Erythroblast (primary cell): ENCODE data around the gene KCNMA1.

Experiments
- DNase-seq, 2 experiments: peaks; one replicate each; lab custom pipeline; 2025; lab: John Stamatoyannopoulos, UW
- GATA1 ChIP-seq: IDR thresholded peaks from 2 replicates; pipeline ENCODE4 v1.6.1; 2011; ENCODE audit warnings: low read depth, mild to moderate bottlenecking, control low read depth, low read length, moderate library complexity
- POLR2A ChIP-seq: IDR thresholded peaks from 2 replicates; pipeline ENCODE4 v1.6.1; 2011; ENCODE audit warnings: mild to moderate bottlenecking, low read length

The KCNMA1 gene

DNA sequence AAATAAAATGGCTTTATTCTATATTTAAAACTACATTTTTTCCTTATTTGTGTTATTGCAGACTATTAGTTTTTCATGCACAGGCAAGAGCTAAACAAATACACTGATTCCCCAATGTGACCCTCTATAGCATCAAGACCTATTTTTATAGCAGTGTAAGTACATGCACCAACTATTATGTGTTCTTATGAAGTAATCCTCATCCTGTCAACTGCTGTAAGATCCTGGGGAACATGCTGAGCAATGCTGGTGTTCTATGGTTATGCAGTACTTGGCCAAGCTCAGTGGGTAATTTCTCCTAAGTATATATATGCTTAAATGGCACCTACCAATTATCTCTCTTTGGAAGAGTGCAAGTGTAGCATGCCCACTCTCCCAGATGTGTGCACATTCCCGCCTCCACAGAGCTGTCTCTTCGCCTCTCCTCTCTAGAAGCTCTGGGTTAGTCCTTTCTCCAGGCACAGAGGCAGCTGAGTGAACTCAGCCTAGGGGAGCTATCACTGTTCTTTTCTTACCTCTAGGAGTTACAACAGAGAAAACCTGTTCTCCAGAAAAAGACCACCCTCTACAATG is 428.8 kb downstream of the KCNMA1 start:
- DNase-seq = no peak
- no peak for TF ChIP-seq POLR2A
- no peak for TF ChIP-seq GATA1

DNA sequence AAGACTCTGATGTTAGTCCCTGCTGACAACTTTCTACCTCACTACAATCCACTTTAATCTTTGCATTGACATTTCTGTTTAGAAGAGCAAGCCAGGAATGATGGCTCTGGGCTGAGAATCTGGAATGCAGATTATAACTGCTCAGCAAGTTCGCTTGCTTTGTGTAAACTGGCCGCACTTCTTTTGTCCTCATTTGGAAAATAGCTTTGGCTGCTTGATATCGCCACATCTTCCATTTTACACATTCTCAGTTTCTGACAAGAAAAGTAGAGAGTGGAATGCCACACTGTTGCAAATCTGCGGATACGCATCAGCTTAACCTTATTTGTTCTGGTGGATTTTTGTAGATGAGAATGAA is 429.8 kb downstream of the KCNMA1 start:
- DNase-seq = no peak
- TF ChIP-seq POLR2A = no peak
- TF ChIP-seq GATA1 = no peak

DNA sequence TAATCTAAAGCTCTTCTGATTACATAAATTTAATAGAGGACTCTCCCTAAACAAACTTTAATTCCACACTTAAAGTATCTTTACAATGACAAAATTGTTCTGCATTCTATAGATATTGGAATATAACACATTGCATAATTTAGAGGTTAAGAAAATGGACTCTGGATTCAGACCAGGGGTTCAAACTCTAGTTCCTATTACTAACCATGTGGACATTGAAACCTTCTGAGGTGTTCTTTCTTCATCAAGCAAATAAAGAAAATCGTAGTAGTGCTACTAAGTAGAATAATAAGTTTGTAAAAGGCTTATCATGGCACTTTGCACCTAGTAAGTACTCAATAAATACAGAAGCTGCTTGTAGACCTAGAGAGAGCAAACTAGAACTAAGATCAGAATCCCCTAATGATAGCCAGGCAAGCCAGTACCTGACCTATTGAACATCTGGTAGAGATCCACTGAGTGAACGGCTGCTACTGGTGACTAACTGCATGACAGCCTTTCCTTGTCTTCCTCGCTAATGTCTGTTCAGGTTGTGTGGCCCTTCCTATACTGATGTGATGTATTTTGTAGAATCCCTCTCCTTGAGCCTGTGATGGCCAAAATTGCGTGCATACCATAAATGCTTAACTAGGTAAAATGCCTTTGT is 430.3 kb downstream of the KCNMA1 start:
- no peak for DNase-seq
- no peak for TF ChIP-seq GATA1
- TF ChIP-seq POLR2A = no peak

DNA sequence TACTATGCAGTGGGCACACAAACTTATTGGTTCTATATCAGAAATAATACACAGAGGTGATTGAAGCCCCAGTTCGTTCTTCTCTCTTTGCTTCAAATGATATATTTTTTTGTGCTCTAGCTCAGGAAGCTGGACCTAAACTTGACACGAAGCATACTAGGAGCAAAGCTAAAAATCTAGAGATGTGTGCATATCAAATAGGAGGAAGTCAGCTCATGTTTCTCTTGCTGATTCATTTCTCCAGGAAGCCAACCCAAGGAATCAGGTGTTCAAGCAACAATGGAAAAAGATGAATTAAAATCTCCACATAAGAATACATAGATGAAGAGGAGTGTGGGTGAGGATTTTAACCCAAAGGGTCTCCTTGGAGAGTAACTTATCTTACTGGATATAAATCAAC is 432.5 kb downstream of the KCNMA1 start:
- TF ChIP-seq GATA1 (no peak), POLR2A (no peak)
- DNase-seq = no peak

DNA sequence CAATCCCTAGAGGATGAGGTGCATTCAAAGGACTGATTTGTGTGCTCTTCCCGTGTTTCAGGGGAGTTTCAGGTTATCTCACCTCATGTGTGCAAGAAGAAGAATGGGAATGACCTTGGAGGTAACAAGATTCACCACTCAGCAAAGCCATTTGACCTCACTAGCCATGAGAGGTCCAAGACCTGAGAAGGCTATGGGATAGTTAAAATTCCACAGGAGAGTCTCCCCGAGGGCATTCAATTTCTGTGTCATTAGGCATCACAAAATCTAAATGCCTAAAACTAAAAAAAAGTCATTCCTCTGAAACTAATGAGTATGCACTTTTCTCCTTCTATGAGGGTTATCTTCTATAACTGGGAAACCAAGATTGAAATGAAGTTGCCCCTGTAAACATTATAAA is 433.4 kb downstream of the KCNMA1 start:
- TF ChIP-seq POLR2A = no peak
- no peak for TF ChIP-seq GATA1

DNA sequence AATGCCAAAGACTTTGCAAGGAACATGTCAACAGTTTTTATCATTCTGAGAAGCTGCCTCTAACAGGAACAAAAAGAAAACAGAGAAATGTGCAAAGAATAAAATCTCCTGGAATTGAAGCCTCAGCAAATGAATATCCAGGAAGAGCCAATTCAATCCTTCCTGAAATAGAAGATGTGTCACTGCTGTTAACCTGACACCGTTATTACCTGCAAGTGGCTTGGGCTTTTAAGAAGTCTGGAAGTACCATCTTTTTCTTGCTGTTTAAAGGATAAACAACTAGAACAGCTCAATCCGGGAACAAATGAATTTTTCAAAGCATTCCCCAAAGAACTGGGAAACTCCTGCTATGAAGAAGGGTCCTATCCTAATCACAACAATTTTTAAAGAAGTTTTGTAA is 434.8 kb downstream of the KCNMA1 start:
- TF ChIP-seq GATA1 = no peak
- no peak for DNase-seq

More for the DNA sequence above, 433.4 kb downstream of the KCNMA1 start:
- no peak for DNase-seq

DNA sequence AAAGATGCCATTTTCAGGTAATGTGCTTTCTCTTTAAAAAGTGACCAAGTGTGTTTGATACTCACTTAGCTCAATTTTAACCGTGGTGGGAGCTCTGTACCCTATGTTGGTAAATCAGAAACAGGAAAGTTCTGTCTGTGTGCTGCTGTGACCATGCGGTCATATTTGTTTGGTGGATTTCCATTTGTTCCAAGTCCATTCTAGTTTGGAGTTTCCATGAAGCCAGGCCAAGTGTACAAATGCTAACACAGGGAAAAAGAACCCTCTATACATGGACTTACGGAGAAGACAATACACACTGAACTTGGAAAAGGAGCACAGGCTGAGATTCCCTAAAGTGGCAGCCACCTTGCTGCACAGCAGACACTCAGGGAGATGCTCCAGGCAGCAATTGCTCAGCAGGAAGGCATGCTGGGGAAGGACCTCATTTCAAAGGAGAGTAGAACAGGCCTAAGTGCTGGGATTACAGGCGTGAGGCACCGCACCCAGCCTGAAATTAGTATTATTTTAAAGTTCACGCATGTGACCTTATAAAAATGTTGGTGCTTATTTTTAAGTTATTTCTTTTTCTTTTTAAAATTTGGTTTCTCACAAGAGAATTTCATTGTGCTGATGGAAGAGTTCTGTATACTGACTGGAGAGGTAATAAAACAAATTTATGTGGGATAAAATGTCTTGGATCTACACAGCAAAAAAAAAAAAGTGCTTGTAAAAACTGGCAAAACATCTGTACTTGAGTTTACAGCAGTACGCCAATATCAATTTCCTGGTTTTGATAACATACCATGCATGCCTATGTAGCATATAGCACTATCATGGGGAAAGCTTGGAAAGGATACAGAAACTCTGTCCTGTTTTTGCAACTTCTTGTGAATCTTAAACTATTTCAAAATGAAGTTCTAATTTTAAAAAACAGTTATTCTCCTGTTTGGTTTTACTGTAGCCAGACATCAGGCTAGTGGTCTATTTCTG is 436.2 kb downstream of the KCNMA1 start:
- TF ChIP-seq POLR2A = no peak
- DNase-seq = no peak

DNA sequence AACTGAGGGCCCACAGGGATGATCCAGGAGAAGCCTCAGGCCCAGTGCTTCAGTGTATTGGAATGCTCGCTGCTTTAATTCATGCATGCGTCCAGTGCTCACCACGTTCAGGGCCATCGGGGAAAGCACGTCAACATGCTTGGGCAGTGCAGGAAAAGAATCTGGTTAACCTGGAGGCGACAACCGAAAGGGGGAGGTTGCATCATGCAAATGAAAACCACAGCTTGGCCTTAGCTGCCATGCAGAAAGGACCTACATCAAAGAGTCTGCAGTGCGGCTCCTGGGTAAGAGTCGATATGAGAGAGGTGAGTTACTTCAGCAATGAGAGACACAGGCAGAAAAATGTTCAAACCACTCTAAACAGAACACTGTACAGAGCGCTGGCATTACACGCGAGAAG is 440.1 kb downstream of the KCNMA1 start:
- DNase-seq = no peak

DNA sequence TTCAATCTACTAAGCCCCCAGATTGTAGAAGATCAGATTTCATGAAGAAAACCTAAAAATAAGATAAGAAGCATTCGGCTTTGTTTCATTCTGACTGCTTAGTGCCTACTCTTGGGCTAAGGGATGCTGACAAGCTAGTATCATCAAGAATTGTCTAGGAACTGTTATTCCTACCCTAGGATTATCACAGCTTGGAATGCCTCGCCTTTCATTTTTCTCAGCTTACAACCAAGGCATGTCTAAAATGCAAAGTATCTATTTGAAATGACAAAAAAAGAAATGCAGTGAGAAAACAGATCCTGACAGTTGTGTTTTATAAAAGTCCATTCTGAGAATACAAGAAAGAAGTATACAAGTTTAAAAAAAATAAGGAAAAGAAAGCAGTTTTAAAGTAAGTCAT is 441.0 kb downstream of the KCNMA1 start:
- no peak for TF ChIP-seq GATA1
- TF ChIP-seq POLR2A = no peak
- DNase-seq = no peak

More for the DNA sequence above, 440.1 kb downstream of the KCNMA1 start:
- TF ChIP-seq GATA1 = no peak
- TF ChIP-seq POLR2A = no peak

DNA sequence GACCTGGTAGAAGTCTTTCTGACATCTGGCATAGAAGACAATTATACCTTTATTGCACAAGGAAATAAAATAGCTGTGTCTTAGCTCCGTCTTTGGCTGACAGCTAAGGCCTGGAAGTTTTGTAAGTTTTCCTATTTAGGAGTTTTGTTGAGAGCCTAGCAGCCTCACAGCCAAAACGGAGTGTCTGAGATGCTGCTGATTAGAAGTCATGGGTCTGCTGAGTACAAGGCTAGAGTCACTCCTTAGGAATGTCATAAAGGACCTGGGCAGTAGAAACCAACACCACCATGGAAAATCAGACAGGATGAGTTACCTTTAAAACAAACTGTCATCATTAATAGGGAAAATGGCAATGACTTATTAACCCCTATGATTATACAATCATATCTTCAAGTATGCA is 442.5 kb downstream of the KCNMA1 start:
- DNase-seq = no peak
- TF ChIP-seq POLR2A (no peak), GATA1 (no peak)

DNA sequence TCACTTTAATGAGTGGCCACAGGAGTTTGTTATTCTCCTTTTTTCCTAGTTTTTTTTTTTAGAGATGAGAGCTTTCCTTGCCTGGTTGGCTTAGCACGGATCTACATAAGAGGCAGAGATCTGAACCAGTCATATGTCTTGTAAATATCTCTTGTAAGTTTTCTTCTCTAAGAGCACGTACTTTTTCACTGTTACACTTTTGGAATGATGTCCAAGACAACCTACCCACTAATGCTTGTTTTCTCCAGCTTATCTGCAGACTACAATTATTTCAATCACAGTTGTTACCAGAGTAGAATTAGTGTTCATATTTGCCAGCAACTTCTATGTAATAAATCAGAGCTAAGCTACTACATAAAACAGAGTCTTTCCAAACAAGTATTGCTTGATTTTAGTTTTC is 444.6 kb downstream of the KCNMA1 start:
- DNase-seq = no peak
- TF ChIP-seq GATA1 = no peak
- no peak for TF ChIP-seq POLR2A

DNA sequence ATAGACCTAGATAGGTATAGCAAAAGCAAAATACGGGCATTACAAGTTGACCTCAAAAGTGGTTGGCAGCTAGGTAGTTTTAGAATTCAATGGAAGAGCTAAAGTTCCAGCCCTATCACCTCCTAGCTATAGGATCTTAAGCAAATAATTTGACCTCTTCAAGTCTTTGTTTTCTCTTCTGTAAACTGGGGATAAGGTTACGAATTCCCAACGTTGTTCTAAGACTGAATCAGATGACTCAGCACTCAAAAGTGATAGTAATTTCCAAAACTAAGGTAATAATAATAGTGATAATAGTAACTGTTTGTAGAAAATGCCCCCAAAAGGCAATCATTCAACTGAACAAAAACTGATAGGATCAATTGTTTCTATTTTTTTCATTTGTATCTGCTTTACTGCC is 445.2 kb downstream of the KCNMA1 start:
- no peak for DNase-seq

DNA sequence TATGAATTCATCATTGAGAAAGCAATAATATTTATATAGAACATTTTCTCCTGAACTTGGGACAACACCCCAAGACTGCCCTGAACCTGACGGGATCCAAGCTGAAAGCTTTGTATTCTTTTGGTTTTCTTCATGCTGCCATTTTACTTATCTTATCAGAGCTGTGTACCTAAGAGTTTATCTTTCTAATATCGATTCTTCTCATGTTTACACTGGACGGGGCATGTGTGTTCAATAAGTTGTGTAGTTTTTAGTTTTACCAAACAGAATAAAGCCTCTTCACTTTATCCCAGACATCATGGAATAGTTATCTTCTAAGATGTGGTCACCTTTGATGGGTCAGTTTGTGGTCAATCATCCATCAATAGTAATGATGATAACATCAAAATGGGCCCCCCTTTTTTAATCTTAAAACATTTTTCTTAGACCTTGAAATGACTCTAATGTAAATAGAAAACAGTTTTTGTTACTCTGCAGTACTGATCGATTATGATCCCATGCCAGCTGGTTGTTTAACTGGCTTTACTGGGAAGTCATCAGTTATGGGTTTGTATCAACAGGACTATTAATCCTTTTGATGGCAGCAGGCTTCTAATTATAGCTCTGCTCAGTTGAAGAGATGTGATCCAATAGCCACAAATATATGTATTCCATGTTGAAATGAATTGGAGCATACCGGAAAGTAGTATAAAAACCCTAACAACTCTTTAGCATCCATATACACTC is 446.1 kb downstream of the KCNMA1 start:
- no peak for DNase-seq
- TF ChIP-seq GATA1 (no peak), POLR2A (no peak)

More for the DNA sequence above, 445.2 kb downstream of the KCNMA1 start:
- TF ChIP-seq GATA1 = no peak
- TF ChIP-seq POLR2A = no peak

DNA sequence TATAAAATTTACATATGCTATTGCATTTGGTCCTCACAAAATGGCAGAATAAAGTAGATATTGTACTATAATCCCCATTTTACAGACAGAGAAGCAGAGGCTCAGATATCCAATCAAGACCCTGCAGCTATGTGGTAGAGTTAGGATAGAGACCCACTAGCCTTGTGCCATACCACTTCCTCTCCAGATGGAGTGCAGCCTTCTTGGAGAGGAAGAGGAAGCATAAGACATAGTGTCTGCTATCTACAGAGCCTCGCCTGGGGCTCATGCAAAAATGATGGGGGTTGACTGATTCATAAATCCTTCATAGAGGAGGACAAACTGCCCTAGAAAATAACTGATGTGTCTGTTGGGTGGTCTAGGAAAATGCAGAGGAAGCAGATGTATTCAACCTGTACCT is 447.3 kb downstream of the KCNMA1 start:
- no peak for TF ChIP-seq GATA1
- TF ChIP-seq POLR2A = no peak
- DNase-seq = no peak

DNA sequence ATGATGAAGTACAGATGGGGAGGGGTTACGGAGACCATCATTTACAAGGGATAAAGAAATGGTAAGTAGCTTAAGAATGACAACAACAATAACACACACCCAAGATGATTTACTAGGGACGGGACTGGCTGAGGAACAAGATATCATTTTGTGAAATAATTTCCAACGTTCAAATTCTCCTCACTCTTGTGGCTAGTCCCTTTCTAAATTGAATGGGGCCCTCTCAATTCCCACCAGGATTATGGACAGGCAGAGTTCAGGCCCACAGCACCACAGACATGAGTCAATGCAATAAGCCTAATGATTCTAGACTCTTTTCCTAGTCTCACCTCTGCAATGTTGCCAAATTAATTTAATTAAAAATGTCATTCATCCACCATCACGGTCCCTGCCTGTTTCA is 448.1 kb downstream of the KCNMA1 start:
- DNase-seq = no peak

More for the DNA sequence above, 448.1 kb downstream of the KCNMA1 start:
- TF ChIP-seq POLR2A (no peak), GATA1 (no peak)
